Ramos (cell line): ENCODE data around the gene INCA1.

ENCODE experiments used
- in situ Hi-C: fragments of 300-500 bp; cut with MboI; formaldehyde crosslinking; loops from one replicate; pipeline ENCODE4 v1.14.3; 2022; ENCODE audit warnings: low sequenced_read_pairs; ENCODE audit not compliant: unreplicated experiment

The INCA1 gene

DNA sequence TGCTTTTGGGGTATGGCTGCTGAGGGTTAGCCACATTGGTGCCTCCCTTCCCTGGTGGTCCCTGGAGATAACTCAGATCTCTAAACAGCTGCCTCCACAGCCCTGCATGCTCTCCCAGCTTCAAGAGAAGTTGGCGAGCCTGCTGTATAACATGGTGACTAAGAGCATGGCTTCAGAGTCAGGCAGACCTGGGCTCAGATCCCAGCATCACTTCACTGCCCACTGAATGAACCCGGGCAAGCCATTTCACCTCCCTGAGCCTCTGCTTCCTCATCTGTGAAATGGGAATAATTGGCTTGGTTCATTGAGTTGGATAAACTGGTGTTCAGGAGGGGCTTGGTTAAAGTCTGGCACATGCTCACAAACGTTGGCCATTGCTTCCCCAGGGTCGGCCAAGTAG, 17.0 kb upstream of the INCA1 start:
- in situ Hi-C loops: no loop called here

GRCh38 chr17:5011928-5012327, 14.6 kb upstream of the INCA1 start:
- in situ Hi-C loops: no loop called here

GRCh38 chr17:5003214-5003867, 6.0 kb upstream of the INCA1 start:
- in situ Hi-C loops: no loop called here

DNA sequence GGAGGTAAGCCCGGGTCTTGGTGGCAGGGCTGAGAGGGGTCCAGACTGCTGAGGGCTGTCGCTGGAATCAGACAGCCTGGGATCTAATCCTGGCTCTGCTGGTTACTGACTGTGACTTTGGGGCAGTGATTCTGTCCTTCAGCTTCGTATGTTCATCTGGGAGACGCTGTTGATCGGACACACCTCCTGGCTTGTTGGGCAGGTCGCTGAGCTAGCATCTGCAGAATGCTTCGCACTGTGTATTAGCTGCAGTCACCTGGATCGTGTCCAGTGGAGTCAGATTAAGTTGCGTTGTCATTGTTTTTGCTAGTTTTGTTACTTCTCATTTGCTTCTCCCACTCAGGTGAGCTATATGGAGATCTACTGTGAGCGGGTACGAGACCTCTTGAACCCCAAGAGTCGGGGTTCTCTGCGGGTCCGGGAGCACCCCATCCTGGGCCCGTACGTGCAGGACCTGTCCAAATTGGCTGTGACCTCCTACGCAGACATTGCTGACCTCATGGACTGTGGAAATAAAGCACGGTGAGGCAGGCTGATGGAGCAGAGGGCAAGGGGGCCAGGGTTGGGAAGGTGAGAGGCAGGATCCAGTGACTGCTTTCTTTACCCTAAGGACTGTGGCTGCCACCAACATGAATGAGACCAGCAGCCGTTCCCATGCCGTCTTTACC, 4.9 kb upstream of the INCA1 start:
- in situ Hi-C loops: no loop called here

DNA sequence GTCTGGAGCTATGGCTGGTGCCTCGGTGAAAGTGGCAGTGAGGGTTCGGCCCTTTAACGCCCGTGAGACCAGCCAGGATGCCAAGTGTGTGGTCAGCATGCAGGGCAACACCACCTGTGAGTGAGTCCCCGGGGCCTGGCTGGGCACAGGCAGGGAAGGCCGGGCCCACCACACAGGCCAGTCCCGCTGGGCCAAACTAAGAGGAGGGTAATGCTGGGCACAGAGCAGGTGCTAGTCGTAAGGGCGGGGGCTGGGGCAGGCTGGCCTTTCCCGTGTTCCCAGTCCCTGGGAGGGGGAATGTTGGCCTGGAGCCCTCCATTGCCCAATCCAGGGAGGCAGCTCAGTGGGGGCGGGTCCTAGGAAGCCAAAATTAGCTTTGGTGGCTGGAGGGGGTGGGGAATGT, 2.9 kb upstream of the INCA1 start:
- in situ Hi-C loops: no loop called here

GRCh38 chr17:4999430-5000093, 2.2 kb upstream of the INCA1 start:
- in situ Hi-C loops: no loop called here

- in situ Hi-C loops: no loop called here
Observed at GRCh38 chr17:4998732-4999429, 1.6 kb upstream of the INCA1 start.

DNA sequence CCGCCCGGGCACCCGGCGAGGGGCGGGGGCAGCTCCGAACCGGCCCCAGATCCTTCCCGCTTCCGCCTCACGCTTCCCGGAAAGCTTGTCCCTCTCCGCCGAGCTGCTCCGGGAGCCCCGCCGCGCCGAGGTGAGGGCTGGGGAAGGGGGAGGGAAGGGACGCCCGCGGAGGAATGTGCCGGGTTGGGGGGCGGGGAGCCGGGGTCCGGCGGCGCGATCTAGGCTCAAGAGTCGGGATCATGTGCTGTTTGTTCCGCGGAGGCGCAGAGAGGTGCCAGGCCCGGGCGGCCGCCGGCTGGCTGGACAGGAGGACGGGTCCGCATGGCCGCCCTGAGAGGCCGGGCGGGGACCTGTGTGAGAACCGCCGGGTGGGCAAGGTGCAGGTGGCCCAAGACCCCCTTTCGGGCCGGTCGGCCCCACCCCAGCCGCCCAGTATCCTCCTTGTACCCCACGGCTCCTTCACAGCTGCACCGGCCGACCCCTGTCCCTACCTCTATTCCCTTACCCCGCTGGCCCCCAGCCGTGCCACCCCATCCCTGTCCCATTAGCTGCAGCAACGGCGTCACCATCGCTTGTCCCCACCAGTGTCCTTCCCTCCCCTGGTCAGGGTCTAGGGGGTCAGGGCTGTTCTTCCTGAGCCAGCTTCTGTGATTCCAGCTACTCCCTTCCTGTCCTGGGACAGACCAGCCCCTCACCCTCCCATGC, 857 bp upstream of the INCA1 start:
- in situ Hi-C loops: no loop called here

- in situ Hi-C loops: no loop called here
Observed at GRCh38 chr17:4994081-4994595, 3.2 kb downstream of the INCA1 start.

DNA sequence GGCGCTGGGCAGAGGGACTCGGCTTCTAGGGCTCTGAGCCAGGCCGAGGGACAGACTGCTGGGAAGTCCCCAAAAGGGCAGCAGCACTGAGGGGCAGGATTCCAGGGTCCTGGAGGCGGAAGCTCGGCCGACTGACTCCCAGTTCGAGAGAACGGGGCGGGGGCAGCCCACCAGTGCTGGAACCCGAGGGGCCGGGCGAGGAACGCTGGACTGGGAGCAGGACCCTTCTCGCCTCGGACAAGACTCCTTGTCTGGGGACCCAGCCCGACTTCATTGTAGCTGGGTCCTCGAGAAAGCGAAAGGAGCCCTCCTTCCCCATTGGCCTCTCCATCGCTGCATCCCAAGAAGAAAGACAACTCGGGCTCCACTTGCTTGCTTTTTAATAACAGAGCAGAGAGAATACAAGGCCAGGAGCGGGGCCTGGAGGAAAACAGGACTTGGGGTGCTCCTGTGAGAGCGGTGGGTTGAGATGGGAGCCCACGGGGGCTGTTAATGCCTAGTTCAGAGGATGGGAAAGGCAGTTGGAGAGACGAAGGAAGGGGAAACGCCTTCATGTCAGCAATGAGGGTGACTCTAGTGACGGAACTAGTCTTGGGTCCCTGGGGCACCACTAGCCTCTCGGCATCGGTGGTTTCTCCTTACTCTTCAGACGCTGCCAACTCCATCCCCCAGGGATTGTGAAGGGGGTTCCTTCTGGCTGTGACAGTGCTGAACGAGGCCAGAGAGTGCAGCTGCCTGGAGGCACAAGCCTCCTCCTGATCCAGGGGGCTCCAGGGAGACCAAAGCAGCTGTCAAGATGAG, 9.4 kb downstream of the INCA1 start:
- in situ Hi-C loops: no loop called here

- in situ Hi-C loops: no loop called here
Observed at GRCh38 chr17:4986951-4987766, 10.2 kb downstream of the INCA1 start, which contains the start of gene CAMTA2. Gene CAMTA2, minus strand, starts transcription at chr17:4987675. Its CDS starts 1,453 bp downstream, at chr17:4986222.

DNA sequence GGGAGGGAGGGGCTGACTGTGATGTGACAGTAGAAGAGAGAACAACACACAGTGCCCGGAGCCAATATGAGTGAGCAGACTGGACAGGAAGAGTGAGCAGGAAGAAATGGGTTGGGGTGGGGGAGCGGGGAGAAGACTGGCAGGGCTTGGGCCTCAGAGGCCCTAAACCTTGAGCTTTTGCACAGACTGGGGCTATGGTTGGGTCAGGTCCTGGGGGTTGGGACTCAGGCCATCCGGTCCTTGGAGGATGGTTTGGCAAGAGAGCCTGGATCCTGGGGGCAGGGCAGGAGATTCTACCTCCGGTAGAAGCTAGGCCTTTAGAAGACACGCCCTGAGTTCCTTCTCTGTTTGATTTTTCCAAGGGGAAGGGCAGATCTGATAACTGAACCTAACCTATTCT, 10.9 kb downstream of the INCA1 start:
- in situ Hi-C loops: no loop called here

GRCh38 chr17:4982305-4982704, 15.0 kb downstream of the INCA1 start:
- in situ Hi-C loops: no loop called here

GRCh38 chr17:4980644-4981216, 16.6 kb downstream of the INCA1 start:
- in situ Hi-C loops: no loop called here

DNA sequence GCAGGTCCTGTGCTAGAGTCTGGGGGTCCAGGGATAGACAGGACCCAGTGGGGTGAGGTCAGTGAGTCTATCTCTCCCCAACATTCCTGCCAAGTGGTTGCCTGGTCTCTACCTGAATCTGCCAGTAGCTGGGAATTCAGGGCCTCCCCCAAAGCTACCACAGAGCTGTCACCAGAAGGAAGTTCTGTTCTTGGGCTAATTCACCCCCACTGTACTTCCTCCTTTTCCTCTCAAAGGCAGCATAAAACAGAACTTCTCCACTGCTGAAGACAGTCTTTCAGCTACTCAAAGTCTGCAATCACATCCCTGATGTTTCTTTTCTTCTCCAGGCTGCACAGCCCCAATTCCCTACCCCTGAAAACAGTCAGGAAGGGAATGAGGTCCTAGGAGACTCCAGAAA, 18.6 kb downstream of the INCA1 start:
- in situ Hi-C loops: no loop called here

DNA sequence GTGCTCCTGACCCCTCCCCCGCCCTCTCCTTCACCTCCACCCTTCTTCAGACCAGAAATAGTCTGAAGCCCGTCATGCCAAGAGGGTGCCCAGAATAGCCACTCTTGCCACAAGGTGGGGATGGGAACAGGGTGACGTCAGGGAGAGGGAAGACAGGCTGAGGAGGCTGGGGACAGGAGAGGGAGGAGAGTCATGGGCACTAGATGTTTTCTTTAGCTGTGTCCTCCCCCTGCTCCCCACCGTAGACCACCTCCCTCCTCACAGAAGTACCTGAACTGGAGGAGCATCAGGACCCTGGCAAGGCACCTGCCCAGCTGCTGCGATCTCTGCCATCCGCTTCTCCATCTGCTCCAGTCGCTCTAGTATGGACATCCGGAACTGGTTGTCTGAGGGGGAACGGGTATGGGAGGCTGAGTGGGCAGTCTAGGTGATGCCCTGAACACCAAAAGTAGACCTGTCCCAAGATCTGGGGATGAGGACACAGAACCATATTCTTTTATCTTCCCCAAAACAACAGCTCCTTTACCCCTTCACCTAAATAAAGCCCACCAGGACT, 23.1 kb downstream of the INCA1 start:
- in situ Hi-C loops: no loop called here

DNA sequence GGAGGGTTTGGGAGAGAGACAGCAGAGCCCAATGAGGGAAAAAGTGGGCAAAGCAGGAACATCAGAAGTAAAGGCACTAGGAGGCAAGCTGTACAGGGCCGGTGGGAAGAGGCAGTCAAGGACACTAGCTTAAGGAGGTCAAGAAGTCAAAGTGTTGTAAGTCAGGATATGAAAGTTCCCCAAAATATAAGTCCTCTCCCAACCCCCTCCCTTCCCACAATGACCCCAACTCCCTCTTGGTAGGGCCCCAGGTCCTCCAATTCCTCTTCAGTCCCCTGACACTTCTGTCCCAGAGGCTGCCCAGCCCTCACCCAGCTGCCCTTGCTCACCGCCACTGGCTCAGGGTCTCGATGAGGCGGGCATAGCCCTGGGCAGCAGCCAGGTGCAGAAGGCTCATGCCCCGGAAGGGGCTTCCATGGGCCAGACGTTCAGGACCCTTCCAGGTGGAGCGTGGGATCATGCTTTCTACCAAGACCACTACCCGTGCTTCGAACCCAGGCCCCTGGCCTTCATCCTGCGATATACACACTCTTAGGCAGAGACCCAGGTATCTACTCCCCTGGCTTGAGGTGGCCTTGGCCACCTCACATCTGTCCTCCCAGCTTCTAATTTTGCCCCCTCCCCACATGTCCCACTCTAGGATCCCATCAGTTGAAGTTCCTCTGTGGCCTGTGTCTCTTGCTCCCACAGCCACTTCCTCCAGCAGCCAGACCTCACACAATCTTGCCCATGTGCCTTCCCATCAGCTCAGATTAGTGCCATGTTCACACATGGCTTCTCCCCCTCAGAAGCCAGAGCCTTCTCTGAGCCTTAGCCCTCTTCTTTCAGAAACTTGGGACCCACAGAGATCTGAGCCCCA, 23.8 kb downstream of the INCA1 start:
- in situ Hi-C loops: no loop called here
